Measurements from ENCODE around the gene ARPC5L. TPM values are rescaled to one million over a fixed set of nuclear protein-coding genes. Genes with fewer than 3 reads are reported as not detected.

Gene ARPC5L
- total RNA-seq, 6 donors from 2014 or later: 17.8 to 45.9 (median 34.4) TPM

DNA sequence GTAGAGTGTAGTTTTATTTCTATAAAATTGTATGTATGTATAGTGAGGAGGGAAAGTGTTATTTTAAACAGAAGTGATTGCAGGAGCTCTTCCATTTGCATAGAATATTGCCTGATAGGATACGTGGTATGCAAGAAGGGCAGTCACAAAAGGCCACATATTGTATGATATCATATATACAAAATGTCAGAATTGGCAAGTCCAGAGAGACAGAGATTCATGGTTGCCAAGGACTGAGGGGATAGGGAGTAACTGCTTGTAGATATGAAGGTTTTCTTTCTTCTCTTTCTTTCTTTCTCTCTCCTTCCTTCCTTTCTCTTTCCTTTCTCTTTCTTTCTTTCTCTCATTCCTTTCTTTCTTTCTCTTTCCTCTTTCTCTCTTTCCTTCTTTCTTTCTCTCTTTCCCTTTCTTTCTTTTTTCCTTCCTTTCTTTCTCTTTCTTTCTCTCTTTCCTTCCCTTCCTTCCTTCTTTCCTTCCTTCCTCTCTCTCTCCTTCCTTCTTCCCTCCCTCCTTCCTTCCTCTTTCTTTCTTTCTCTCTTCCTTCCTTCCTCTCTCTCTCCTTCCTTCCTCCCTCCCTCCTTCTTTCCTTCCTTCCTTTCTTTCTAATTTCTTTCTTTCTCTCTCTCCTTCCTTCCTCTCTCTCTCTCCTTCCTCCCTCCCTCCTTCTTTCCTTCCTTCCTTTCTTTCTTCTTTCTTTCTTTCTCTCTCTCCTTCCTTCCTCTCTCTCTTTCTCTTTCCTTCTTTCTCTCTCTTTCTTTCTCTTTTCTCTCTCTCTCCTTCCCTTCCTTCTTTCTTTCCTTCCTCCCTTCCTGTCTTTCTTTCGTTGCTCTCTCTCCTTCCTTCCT is 33.2 kb upstream of the ARPC5L start:
- ATAC-seq (ENCODE audit: low FRiP score in 2 of 2) (no peak), DNase-seq (no peak)
- TF ChIP-seq EP300 (IDR thresholded peaks at IDR 0.05) (no peak), POLR2AphosphoS5 (IDR thresholded peaks at IDR 0.05) (no peak), POLR2A (IDR thresholded peaks at IDR 0.05) (no peak)
- TF ChIP-seq, protein P1, sequence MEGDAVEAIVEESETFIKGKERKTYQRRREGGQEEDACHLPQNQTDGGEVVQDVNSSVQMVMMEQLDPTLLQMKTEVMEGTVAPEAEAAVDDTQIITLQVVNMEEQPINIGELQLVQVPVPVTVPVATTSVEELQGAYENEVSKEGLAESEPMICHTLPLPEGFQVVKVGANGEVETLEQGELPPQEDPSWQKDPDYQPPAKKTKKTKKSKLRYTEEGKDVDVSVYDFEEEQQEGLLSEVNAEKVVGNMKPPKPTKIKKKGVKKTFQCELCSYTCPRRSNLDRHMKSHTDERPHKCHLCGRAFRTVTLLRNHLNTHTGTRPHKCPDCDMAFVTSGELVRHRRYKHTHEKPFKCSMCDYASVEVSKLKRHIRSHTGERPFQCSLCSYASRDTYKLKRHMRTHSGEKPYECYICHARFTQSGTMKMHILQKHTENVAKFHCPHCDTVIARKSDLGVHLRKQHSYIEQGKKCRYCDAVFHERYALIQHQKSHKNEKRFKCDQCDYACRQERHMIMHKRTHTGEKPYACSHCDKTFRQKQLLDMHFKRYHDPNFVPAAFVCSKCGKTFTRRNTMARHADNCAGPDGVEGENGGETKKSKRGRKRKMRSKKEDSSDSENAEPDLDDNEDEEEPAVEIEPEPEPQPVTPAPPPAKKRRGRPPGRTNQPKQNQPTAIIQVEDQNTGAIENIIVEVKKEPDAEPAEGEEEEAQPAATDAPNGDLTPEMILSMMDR (IDR thresholded peaks at IDR 0.05): no peak
- Histone ChIP-seq H3K27ac (no peak overlapping the region), H3K9me3 (no peaks in the 10 kb centered on the region), H3K36me3 (no peaks in the 10 kb centered on the region), H3K4me1 (peaks cover 13 to 16% (median 14%) of the 10 kb centered on the region in 4 donors), H3K4me3 (no peak overlapping the region), H3K27me3 (no peaks in the 10 kb centered on the region)
- 36 to 57% methylated on average over 2 of the region's 2 CpGs for WGBS, 2 donors

DNA sequence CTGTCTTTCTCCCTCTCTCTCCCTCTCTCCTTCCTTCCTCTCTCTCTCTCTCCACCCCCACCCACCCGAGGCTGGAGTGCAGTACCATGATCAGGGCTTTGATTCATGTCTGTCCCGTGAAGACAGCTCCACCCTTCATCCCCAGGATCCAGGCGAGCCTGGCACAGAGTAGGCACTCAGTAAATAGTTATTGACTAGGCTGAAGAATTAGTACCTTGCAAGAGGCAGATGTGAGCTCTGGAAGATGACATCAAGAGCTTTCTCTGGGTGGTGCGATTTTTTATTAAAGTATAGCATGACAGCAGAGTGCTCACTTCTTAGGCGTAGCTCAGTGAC is 32.6 kb upstream of the ARPC5L start:
- no peak overlapping the region for H3K4me3 ChIP-seq
- ATAC-seq (ENCODE audit: low FRiP score in 2 of 2) (no peak), DNase-seq (no peak)
- TF ChIP-seq EP300 (IDR thresholded peaks at IDR 0.05) (no peak), POLR2A (IDR thresholded peaks at IDR 0.05) (no peak), POLR2AphosphoS5 (IDR thresholded peaks at IDR 0.05) (no peak)
- TF ChIP-seq, protein P1 (IDR thresholded peaks at IDR 0.05): no peak
- H3K27me3 ChIP-seq: no peaks in the 10 kb centered on the region
- peaks cover 13 to 16% (median 14%) of the 10 kb centered on the region in 4 donors for H3K4me1 ChIP-seq
- H3K36me3 ChIP-seq: no peaks in the 10 kb centered on the region
- WGBS, 2 donors: 49 to 53% methylated on average over 5 of the region's 5 CpGs
- H3K9me3 ChIP-seq: no peaks in the 10 kb centered on the region
- H3K27ac ChIP-seq: no peak overlapping the region

DNA sequence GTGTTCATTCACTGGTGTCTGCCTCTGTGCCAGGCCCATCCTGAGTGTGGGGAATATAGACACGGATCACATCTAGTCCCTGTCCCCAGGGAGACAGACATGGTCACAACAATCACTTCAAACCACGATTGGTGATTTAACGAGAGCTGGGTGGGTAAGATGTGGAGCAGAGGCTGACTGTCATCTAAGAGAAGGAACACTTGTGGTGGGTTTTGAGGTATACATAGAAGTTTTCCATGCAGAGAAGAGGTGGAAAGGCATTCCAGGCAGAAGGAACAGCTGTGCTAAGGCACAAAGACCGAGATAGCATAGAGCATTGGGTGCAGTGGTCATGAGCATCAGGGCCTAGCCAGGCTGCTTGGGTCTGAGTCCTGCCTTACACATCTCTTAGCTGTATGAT is 31.3 kb upstream of the ARPC5L start:
- H3K4me1 ChIP-seq: peaks cover 21 to 29% (median 24%) of the 10 kb centered on the region in 4 donors
- DNase-seq (no peak), ATAC-seq (ENCODE audit: low FRiP score in 2 of 2) (no peak)
- no peaks in the 10 kb centered on the region for H3K9me3 ChIP-seq
- H3K36me3 ChIP-seq: no peaks in the 10 kb centered on the region
- WGBS, 2 donors: 66 to 67% methylated on average over 4 of the region's 4 CpGs
- H3K27ac ChIP-seq: no peak overlapping the region
- H3K4me3 ChIP-seq: no peak overlapping the region
- TF ChIP-seq EP300 (IDR thresholded peaks at IDR 0.05): no peak
- no peak for TF ChIP-seq POLR2AphosphoS5 (IDR thresholded peaks at IDR 0.05)
- no peak for TF ChIP-seq POLR2A (IDR thresholded peaks at IDR 0.05)
- TF ChIP-seq, protein P1 (IDR thresholded peaks at IDR 0.05): no peak
- no peaks in the 10 kb centered on the region for H3K27me3 ChIP-seq

DNA sequence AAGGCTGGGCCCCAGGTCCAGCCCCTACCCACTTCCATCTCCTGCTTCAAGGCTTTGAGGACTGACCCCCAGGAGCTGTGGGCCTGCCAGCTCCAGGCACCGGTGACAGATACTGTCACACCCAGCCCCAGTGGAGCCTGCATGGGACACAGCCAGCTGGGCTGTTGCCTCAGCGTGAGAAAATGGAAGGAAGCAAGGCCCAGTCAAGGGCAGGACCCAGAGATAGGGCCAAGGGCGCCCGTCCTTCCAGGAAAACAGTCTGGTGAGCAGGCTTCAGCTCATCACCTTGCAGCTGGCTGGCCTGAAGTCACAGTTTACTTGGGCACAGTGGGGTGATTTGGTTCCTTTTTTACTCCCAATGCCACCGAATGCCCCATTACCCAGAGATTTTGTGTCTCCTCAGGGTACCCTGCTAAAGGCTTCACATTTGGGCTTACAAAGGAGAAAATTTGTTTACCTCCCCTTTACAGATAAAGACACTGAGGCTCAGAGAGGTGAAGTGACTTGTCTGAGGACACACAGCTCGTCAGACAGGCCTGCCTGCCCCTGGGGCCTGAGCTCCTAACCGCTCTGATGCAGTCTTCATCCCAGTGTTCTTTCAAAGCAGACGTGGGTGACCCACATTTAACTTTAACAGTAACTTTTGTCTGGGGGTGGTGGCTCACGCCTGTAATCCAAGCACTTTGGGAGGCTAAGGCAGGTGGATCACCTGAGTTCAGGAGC is 30.1 kb upstream of the ARPC5L start:
- peak overlapping the region in 1 of 4 donors; percentile 8 for H3K27ac ChIP-seq
- ATAC-seq (ENCODE audit: low FRiP score in 2 of 2): peak in 1 of 2 donors; percentile 40
- DNase-seq: no peak

More for the DNA sequence above, 30.1 kb upstream of the ARPC5L start:
- TF ChIP-seq POLR2A (IDR thresholded peaks at IDR 0.05) (no peak), EP300 (IDR thresholded peaks at IDR 0.05) (no peak), POLR2AphosphoS5 (IDR thresholded peaks at IDR 0.05) (peak in 1 of 2 donors; percentile 56)
- TF ChIP-seq, protein P1 (IDR thresholded peaks at IDR 0.05): no peak
- no peaks in the 10 kb centered on the region for H3K27me3 ChIP-seq
- peaks cover 21 to 29% (median 24%) of the 10 kb centered on the region in 4 donors for H3K4me1 ChIP-seq
- no peaks in the 10 kb centered on the region for H3K9me3 ChIP-seq
- H3K4me3 ChIP-seq: no peak overlapping the region
- H3K36me3 ChIP-seq: no peaks in the 10 kb centered on the region
- WGBS, 2 donors: 62 to 72% methylated on average over 5 to 9 of the region's 9 CpGs

Data from upper lobe of left lung (tissue), 6 donors.